HUDEP-2 (cell line): Measurements from ENCODE around the gene NTSR2.

Experiments
- DNase-seq, 76 experiments: peaks; one replicate each; lab custom pipeline; 2025; ENCODE audit not compliant: unreplicated experiment in 76 of 76; lab: John Stamatoyannopoulos, UW

The NTSR2 gene

DNA sequence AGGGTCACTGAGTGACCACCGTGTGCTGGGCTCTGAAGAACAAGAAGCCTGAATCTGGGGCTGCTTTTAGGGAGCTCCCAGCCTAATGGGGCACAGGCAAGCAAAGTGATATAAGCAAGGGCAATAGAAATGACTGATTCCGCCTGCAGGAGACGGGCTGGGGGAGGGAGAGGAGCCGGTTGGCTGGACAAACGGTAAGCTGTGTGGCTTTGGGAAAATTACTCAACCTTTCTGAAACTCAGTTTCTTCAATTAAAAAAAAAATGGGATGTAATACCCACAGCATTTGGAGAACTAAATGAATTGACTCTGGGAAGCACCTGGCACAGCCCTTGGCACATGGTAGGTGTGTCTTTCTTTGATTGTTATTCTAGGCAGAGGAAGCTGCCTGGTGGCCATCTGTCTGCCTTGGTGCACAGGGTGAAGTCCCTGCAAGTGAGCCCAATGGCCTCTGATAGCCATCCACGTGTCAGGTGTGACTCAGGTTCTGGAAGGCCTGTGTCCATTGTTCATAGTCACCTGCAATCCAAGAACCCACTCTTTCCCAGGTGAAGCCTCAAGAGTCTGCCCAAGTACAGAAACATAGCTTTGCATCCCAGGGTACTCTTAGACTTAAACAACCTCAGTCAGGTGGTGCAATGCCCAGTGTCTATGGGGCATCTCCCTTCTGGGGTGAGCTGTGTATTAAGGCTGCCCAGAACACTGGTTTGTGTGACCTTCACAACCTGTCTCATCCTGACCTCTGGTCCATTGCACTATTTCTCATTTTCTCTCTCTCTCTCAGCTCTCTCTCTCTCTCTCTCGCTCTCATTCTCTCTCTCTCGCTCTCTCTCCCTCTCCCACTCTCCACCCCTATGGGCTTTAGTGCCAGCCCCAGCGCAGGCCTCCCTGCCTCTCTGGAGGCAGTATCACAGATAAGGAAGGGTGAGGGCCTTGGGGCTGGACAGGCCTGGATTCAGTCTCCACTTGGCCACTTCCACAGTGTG, 30.0 kb upstream of the NTSR2 start:
- no peak for DNase-seq

DNA sequence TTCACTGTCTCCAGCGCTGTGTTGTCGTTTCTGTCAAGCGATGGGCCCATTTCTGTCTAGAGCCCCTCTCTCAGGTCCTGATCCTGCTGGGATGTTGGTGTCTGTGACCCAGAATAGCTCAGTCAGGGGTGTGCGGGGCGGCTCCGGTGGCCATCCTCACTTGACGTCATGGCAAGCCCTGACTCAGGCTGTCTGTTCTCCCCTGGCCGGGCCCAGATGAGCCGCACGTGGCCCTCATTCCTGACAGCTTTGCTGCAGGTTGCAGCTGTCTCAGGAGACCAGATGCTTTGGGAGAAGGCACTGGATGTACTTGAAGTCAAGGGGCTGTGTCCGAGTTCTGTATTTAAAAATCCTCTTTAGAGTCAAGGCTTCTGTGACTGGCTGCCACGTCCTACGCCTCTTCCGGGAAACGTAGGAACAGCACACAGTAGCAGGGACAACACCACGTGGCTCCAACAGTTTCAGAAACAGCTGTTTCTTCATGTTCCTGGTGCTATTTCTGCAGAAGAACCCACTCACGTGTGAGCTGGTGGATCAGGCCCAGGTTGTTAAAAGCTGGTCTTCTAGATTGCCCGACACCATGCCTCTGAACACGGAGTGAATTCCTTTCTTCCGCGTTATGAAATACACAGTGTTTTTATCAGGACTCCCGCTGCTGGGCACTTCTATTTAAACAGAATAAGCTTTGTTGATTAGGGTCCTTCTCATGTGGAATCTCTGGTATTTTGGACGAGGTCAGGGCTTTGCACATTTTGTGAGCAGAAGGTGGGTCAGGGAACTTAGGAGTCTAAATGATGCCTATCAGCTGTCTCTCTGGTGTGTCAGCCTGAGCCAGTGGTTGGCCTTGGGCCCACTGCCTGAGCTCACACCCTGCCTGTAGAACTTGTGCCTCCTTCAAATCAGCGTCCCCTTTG, 28.3 kb upstream of the NTSR2 start:
- peak in 20 of 76 experiments; percentile 2 to 46 (median 16) for DNase-seq

GRCh38 chr2:11697103-11697871, 27.3 kb upstream of the NTSR2 start:
- DNase-seq, result peak in 24 of 76 experiments; percentile 3 to 68 (median 14)

GRCh38 chr2:11696736-11697102, 26.7 kb upstream of the NTSR2 start:
- DNase-seq, result no peak

- DNase-seq, result no peak
Observed at GRCh38 chr2:11695576-11695975, 25.6 kb upstream of the NTSR2 start.

- peak in 51 of 76 experiments; percentile 4 to 70 (median 35) for DNase-seq
Observed at GRCh38 chr2:11692966-11693521, 23.0 kb upstream of the NTSR2 start.

DNA sequence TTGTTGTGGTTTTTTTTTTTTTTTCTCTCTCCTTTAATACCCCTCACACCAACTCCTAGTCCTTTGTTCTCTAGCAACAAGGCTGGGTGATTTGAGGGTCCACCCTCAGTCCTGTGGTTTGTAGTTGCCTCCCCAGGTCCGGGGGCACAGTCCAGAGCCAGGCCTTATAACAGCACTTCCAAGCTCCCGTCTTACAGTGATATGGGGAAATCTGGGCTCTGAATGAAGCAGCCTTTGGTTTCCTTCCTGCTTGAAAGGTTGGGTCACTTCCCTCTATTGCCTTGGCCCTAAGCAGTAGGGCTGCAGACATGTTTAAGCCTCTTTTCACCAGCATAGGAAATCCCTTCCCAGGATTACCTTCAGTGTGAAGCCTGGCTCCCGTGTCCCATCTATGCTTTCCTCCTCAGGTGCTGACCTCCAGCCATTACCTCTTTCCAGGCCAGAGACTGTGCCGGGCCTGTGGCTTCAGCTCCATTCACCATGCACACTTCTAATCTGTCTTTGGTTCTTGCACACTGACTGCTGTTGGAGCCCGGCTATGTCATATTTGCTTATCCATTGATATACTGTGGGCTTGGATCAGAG, 21.2 kb upstream of the NTSR2 start:
- no peak for DNase-seq

DNA sequence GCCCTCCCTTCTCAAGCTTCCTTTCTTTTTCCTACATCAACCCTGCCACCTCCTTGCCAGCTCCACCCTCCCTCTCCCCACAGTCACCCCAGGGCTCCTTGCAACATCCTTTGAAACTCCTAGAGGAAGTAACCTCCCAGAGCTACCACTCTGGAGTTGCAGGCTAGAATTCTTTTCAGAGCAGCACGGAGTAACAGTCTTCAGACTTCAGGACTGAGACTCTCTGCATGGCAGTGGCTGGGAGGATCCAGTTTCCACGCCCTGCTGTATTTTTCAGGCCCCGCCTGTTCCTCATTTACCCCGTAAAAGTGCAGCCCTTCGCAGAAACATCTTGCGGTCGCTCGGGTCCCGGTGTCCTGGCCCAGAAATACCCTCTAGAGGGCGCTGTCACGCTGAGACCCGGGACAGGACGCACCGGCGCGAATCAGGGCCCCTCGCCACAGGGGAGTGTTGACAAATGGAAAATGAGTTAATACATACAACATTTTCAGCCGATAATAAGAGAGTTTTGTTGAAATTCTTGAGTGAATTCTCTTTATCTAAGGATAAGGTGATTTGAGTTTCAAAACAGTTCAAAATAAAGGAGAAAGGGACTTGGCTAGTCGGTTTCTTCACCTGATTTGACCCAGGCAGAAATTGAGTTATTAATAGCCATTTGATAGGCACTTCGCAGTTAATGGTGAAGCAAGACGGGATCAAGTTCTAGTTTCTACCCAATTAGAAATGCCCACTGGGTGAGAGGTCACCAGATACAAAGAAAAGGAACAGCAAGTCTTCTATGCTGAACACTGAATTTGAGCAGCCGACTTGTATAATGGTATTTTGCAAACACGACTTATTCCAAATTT, 18.5 kb upstream of the NTSR2 start:
- DNase-seq, result peak in 73 of 76 experiments; percentile 14 to 87 (median 70)

- DNase-seq, result no peak
Observed at GRCh38 chr2:11687736-11688135, 17.7 kb upstream of the NTSR2 start.

DNA sequence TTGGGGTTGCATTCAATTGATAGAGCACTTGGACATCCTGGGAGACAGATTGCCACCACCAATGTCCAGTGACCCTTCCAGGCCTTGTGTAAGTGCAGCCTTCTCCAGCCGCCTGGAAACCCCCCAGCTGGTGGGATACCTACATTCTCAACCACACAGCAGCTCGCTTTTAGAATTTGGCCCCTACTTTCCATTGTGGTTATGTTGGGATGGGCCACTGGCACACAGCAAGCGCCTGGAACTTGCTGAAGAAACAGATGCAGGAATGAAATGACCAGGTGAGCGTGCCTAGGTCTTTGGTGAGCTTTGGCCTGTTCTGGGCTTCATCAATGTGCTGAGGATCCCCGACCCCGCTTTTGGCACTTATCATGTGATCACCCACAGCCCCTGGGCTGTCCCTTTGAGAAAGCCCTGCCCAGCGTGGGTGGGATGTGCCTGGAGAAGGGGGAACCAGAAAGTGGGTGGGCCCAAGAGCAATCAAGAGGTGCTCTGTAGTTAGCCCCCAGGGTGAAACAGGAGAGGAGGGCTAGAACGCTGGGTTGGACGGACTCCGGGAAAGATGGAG, 16.0 kb upstream of the NTSR2 start:
- no peak for DNase-seq

DNA sequence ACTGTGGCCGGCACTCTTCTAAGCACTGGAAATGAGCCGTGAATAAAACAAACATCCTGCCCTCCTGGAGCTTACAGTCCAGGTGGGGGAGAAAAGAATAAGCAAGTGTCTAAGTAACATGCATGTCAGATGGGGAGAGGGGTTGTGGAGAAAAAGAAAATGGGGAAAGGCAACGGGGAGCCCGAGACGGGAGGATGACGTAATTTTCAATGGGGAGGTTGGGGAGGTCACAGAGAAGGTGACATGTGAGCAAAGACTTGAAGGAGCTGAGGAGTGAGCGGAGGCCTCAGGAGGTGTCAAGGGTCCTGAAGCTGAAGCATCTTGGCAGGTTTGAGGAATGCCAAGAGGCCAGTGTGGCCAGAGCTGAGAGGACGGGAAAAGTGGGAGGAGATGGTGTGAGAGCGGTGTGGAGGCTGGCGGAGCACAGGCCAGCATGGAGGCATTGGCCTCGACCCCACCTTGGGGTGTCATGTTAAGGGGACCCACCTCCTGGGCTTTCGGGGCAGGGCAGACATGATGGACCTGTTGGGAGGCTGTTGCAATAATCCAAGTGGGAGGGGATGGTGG, 15.0 kb upstream of the NTSR2 start:
- DNase-seq, result no peak

DNA sequence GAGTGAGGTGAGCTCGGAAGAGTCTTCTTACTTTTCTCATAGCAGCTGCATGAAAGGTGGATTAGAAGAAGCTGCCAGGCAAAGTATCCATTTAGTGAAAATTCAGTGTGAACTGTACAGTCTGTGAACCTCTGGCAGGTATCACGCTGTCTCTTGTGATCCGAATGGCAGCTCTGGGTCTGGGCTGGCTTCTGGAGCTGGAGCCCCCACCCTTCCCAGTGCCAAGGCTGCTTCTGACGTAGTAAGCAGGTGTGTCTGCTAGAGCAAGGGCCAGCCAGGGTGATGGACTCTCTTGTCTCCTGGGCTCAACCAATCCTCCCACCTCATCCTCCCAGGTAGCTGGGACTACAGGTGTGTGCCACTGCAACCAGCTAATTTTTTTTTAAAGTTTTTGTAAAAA, 14.0 kb upstream of the NTSR2 start:
- DNase-seq, result no peak

GRCh38 chr2:11683476-11683875, 13.5 kb upstream of the NTSR2 start:
- DNase-seq, result no peak

- DNase-seq, result no peak
Observed at GRCh38 chr2:11682590-11682915, 12.6 kb upstream of the NTSR2 start.

GRCh38 chr2:11681722-11682589, 12.0 kb upstream of the NTSR2 start:
- DNase-seq, result peak in 36 of 76 experiments; percentile 1 to 55 (median 19)

GRCh38 chr2:11680901-11681721, 11.1 kb upstream of the NTSR2 start:
- DNase-seq, result no peak
